ENCODE measurements around the gene SEMA5A.

SEMA5A gene

GRCh38 chr5:9394221-9394620 is 151.7 kb downstream of the SEMA5A start:
- Histone ChIP-seq H3K9me3 (ENCODE audit: control insufficient read depth, insufficient read depth, low read depth, low read length) (no peaks in the 10 kb centered on the region), H3K27ac (ENCODE audit: extremely low read depth, low read depth, low read length) (no peak overlapping the region), H3K4me3 (ENCODE audit: low read depth, low read length) (no peak overlapping the region), H3K4me1 (ENCODE audit: control insufficient read depth, insufficient read depth, low read length) (no peaks in the 10 kb centered on the region), H3K36me3 (ENCODE audit: control insufficient read depth in 2 of 2, insufficient read depth in 1 of 2, low read length in 2 of 2) (no peaks in the 10 kb centered on the region)
- ChIA-PET CTCF (no interaction called here), POLR2A (no interaction called here)
- no peak for TF ChIP-seq ZBTB48 (tag by site-specific recombination; IDR thresholded peaks at IDR 0.05)
- no peak for TF ChIP-seq ZNF146 (tag by site-specific recombination; IDR thresholded peaks at IDR 0.05)
- TF ChIP-seq SP2 (tag by site-specific recombination; IDR thresholded peaks at IDR 0.05), result no peak
- TF ChIP-seq ZNF670 (tag by site-specific recombination; IDR thresholded peaks at IDR 0.05; ENCODE audit: low read depth), result no peak
- no peak for TF ChIP-seq KLF7 (tag by site-specific recombination; IDR thresholded peaks at IDR 0.05; ENCODE audit: borderline replicate concordance)
- TF ChIP-seq ZNF560 (tag by site-specific recombination; IDR thresholded peaks at IDR 0.05; ENCODE audit: borderline replicate concordance), result no peak

- no peaks in the 10 kb centered on the region for H3K9me3 ChIP-seq (ENCODE audit: control insufficient read depth, insufficient read depth, low read depth, low read length)
- POLR2A ChIA-PET, result no interaction called here
- CTCF ChIA-PET, result interaction anchor here (0.7 kb wide), 1 partner anchor 485 kb away, joined by 3 read pairs; no protein-coding TSS in a partner anchor
These were observed 153.2 kb downstream of the SEMA5A start for GRCh38 chr5:9392625-9393024.

GRCh38 chr5:9391080-9391479 is 154.8 kb downstream of the SEMA5A start:
- TF ChIP-seq ZNF248 (tag by site-specific recombination; IDR thresholded peaks at IDR 0.05) (no peak), ZBTB26 (tag by site-specific recombination; optimal IDR thresholded peaks at IDR 0.05) (no peak), ZNF768 (tag by site-specific recombination; IDR thresholded peaks at IDR 0.05) (no peak), ZNF394 (tag by site-specific recombination; IDR thresholded peaks at IDR 0.05; ENCODE audit: borderline replicate concordance) (no peak), TSHZ1 (tag by site-specific recombination; IDR thresholded peaks at IDR 0.05; ENCODE audit: borderline replicate concordance) (no peak), ZBTB8A (tag by site-specific recombination; IDR thresholded peaks at IDR 0.05) (no peak), ATF2 (tag by site-specific recombination; IDR thresholded peaks at IDR 0.05; ENCODE audit: low read depth) (no peak), TRIM28 (IDR thresholded peaks at IDR 0.05; ENCODE audit: borderline replicate concordance, low read length) (no peak), ZNF324 (tag by site-specific recombination; IDR thresholded peaks at IDR 0.05) (no peak), MZF1 (tag by site-specific recombination; IDR thresholded peaks at IDR 0.05; ENCODE audit: borderline replicate concordance) (no peak), ZBTB49 (tag by site-specific recombination; IDR thresholded peaks at IDR 0.05; ENCODE audit: low read depth) (no peak), ZNF843 (tag by site-specific recombination; IDR thresholded peaks at IDR 0.05) (no peak), ZNF391 (tag by site-specific recombination; IDR thresholded peaks at IDR 0.05; ENCODE audit: borderline replicate concordance, low read depth) (no peak), ZFP69B (tag by site-specific recombination; IDR thresholded peaks at IDR 0.05) (no peak)

More at GRCh38 chr5:9392625-9393024, 153.2 kb downstream of the SEMA5A start:
- H3K4me3 ChIP-seq (ENCODE audit: low read depth, low read length), result no peak overlapping the region
- TF ChIP-seq KLF17 (tag by site-specific recombination; IDR thresholded peaks at IDR 0.05) (no peak), EGR2 (tag by site-specific recombination; IDR thresholded peaks at IDR 0.05; ENCODE audit: low read depth) (no peak), ZXDB (tag by site-specific recombination; IDR thresholded peaks at IDR 0.05) (no peak), ZNF184 (tag by site-specific recombination; IDR thresholded peaks at IDR 0.05) (no peak), SP2 (tag by site-specific recombination; IDR thresholded peaks at IDR 0.05) (no peak)
- H3K36me3 ChIP-seq (ENCODE audit: control insufficient read depth in 2 of 2, insufficient read depth in 1 of 2, low read length in 2 of 2), result no peaks in the 10 kb centered on the region
- H3K4me1 ChIP-seq (ENCODE audit: control insufficient read depth, insufficient read depth, low read length), result no peaks in the 10 kb centered on the region
- H3K27ac ChIP-seq (ENCODE audit: extremely low read depth, low read depth, low read length), result no peak overlapping the region

More at GRCh38 chr5:9391080-9391479, 154.8 kb downstream of the SEMA5A start:
- ChIA-PET CTCF (interaction anchor here (1.2 kb wide), 2 partner anchors 29 to 153 kb away, joined by 3 to 4 read pairs; no protein-coding TSS in a partner anchor), POLR2A (no interaction called here)
- no peaks in the 10 kb centered on the region for H3K9me3 ChIP-seq (ENCODE audit: control insufficient read depth, insufficient read depth, low read depth, low read length)
- H3K4me1 ChIP-seq (ENCODE audit: control insufficient read depth, insufficient read depth, low read length), result no peaks in the 10 kb centered on the region
- no peak overlapping the region for H3K4me3 ChIP-seq (ENCODE audit: low read depth, low read length)
- H3K36me3 ChIP-seq (ENCODE audit: control insufficient read depth in 2 of 2, insufficient read depth in 1 of 2, low read length in 2 of 2), result no peaks in the 10 kb centered on the region
- H3K27ac ChIP-seq (ENCODE audit: extremely low read depth, low read depth, low read length), result no peak overlapping the region
